GM18519 (cell line): ENCODE measurements around the gene POP4.
"Not testable (repeated sequence)": the region's sequence is repeated elsewhere in the genome, so short reads cannot be mapped to it uniquely, and the experiment has no call there.

Source experiments
- ATAC-seq: cut with Tn5 transposase; IDR thresholded peaks from one replicate; pipeline ENCODE4 v1.9.1; 2021; ENCODE audit warnings: mild to moderate bottlenecking, moderate library complexity; ENCODE audit not compliant: unreplicated experiment, low FRiP score

Gene POP4

DNA sequence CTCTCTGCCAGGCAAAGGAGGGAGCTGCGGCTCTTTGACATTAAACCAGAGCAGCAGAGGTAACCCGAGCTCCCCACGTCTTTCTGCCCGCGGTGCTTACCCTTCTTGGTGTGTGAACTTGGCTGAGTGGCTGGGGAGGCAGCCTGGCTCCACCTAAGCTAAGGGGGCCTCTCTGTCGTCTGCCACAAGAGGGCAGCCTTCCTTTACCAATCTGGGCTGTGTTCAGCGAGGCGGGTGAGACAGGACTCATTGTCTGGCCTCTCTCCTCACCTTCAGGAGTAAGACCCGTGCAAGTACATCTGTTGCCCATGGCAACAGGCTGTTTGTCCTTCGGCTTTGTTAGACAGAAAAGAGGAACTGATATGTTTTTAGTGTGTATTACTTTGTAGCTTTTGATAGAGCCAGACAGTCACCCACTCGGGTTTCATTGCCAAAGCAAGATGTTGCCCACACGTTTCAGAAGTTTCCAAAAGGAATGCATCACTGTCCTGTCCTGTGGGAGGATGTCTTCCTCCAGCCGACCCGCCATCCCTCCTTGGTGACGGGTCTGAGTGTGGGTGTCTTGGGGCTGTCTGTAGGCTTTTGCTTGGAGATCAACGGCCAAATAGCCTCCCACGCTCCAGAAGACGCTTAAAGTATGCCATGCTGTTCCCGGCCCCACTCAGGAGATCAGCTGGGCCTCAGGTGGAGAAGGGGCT is 4.6 kb downstream of the POP4 start:
- ATAC-seq: peak; percentile 81

DNA sequence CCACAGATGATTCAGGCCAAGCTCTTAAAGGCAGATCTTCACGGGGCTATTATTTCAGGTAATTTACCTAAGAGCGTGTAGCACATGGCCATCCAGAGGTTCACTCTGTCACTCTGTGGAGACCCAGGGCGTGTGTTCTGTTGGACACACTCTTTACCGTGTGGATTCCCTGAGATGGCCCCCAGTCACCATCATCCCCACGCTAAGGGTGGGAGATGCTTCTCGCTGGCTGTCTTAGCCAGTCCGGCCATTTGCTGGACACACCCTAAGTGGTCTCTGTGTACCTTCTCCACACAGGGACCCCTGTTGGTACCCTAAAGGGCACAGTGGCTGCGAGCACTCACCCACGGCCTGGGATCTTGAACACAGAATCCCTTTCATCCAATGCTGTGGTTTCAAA is 6.0 kb downstream of the POP4 start:
- no peak for ATAC-seq

DNA sequence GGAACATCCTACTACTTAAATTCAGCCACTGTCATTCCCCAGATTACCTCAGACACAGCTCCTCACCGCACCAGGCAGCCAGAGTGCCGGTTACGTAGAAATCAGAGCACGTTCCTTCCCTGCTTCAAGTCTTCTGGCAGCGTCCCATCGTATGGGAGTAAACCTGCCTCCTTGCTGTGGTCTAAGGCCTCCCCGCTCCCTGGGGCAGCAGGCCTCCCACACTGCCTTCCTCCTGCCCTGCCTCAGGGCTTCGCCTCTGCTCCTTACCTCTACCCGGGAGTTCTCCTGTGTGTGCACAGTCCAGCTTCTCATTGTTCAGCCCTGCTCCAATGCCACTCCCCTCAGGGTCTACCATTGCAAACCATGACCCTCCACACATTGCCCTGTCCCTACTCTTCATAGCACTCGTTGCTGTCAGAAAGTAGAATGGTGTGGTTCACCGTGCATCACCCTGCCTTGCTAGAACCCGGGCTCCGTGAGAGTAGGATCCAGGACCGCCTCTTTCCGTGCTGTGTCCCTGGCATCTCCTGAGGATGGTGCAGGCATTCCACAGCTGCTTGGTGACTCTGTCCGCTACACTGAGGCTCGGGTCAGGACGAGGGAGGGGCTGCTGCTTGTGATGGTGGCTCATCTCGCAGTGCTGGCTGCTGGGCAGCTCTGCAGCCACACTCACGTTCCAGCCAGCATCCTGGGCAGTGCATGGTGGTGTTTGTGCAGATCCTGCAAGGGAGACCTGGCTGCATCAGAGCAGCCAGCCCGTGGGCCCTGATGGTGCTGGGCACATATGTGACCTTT is 6.9 kb downstream of the POP4 start:
- ATAC-seq: no peak

DNA sequence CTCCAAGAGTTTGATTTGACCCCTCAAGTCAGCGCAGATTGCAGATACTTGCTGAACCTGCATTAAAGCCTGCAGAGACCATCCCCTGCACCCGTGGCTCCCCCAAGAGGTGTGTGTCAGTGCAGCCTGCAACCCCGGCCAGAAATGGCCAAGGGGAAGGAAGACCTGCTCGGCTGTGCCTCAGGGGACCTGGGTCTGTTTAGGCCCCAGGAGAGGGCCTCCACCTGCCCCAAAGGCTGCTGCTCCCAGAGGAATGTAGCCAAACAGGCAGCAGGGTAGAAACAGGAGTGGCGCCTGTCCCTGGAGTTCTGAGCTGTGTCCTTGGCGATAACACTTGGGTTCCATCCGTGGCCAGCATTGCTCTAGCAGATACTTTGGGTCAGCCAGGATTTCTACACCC is 8.0 kb downstream of the POP4 start:
- no peak for ATAC-seq

DNA sequence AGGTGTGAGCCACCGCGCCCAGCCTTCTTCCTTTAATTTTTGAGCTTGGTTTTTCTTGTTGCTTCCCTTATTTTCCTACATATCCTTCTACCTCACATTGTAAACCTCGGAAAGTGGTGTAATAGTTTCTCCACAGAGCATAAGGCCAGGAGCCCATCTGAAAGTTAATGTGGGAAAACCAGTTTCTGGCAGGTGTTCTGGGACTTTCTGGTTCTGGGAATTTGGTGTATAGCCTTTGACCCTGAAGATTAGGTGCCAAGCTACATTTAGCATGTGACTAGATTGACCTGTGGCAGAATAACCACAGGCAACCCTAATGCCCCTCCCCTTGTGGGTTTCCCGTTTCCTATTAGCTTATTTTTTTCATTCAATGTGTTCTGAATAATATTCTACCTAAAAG is 8.7 kb downstream of the POP4 start:
- ATAC-seq: no peak

DNA sequence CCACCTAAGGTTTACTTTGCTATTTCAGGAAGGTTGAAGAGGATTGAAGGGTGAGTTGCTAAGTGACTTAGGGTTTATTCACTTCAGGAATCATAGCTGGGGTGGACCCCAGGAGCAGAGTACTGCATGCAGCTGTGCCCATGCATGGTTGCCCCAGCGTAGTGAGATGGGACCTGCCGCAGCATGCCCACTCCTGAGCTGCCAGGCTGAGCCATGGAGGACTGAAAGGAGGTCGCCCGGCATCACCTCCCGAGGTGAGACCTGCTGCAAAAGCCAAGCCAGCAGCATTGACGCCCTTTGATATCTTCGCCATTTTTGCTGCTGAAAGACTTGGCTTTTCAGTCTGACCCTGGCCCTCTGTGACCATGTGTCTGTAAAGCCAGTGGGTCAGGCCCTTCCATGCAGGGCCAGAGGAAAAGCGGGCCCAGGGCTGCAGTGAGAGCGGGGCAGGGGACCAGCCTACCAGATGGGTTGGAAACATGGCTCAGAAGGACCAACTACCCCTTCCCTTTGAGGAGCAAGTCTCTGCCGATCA is 9.9 kb downstream of the POP4 start:
- ATAC-seq: no peak

DNA sequence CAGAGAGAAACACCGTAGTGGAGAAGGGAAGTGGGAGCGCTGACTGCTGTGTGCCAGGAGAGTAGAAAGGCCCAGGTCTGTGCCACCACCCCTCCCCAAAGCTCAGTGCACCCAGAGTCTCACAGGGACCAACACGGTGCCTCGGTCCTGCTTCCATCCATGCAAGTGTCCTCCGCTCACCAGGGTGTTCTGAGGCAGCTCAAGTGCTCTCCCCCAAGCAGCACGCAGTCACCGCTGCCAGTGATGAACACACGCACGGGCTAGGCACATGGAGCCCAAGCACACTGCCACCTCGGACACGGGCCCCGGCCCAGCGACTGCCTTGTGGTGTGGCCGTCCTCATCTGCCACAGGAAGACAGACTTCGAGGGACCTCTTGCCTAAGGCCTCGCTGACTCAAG is 10.5 kb downstream of the POP4 start:
- ATAC-seq: no peak

DNA sequence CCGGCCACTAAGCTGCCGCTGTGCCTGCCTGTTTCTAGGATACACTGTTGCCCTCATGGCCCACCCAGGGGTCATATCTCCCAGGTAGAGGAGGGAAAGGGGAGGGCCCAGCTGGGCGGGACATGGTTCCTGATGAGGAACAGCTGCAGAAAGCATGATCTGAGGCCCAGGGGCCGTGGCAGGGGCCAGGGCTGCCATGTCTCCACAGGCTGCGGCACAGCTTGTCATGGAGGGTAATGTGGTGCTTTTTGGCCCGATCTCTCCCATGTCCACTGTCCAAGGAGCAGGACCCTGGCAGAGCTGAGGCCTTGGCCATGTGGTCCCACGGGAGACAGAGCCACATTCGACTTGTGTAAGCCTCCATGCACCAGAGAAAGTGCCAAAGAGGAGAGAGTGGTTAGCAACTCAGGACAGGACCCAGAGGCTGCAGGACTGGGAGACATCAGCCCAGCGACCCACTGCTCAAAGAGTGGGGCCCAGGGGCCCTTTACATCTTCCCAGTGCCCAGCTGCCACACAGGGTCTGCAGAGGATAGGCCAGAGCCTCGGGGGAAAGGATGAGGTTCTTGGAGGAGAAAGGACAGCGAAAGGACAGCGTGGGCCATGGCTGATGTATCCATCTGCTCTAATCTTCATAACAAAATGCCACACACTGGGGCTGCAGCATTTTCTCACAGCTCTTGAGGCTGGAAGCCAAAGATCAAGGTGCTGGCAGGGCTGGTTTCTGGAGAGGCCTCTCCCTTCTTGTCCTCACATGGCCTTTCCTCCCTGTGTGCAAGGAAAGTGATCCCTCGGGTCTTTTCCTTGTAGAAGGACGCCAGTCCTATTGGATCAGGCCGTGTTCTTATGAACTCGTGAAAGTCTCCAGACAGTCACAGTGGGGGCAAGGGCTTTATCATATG is 11.5 kb downstream of the POP4 start:
- no peak for ATAC-seq

DNA sequence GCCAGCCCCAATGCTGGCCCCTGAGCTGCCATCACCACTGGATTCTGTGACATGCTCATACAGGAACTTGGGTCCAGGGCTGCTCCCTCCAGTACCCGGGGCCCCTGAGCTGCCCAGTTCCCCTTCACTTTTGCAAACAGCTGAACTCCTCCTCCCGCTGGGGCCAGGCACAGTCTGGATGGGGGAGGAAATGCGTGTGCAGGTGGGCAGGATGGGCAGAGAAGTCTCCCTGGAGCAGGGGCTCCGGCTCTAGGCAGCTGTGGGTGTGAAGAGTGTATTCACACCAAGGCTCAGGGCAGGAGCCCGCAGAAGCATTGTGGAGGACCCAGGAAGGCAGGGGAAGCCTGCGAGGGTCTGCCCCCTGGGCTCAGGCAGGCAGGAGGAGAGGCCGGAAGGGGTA is 12.4 kb downstream of the POP4 start:
- no peak for ATAC-seq

DNA sequence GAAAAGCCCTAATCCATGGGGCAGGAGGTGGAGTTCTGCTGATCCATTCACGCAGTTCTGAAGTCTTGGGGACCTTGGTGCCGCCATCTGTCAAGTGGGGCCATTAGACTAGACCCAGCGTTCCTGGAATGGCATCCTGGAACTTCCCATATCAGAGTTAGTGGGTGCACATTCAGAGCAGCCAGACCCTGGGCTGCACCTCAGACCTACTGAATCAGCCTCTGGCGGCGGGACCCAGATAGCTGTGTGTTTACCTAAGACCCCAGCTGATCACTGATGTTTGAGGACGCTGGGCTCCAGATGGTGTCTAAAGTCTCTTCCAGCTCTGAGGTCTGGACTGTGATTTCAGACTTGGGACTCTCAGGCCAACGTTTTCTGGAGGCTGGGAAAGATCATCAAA is 12.8 kb downstream of the POP4 start:
- ATAC-seq: no peak

DNA sequence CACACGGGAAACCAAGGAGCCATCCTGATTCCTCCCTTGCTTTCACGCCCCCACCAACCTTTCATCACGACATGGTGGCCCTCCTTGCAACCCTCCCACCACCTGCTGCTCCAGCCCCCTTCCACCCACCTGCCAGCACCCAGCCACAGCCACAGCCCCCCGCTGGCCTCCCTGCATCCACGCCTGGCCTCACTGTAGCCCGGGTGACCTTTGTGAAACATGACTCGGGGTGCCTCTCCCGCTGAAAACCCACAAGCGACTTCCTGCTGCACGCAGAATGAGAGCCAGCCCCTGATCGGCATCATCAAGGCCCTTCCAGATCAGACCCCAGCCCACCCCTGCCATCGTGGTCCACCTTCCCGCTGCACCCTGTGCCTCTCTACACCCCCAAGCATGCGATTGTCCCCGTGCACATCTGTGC is 14.9 kb downstream of the POP4 start:
- ATAC-seq: no peak

DNA sequence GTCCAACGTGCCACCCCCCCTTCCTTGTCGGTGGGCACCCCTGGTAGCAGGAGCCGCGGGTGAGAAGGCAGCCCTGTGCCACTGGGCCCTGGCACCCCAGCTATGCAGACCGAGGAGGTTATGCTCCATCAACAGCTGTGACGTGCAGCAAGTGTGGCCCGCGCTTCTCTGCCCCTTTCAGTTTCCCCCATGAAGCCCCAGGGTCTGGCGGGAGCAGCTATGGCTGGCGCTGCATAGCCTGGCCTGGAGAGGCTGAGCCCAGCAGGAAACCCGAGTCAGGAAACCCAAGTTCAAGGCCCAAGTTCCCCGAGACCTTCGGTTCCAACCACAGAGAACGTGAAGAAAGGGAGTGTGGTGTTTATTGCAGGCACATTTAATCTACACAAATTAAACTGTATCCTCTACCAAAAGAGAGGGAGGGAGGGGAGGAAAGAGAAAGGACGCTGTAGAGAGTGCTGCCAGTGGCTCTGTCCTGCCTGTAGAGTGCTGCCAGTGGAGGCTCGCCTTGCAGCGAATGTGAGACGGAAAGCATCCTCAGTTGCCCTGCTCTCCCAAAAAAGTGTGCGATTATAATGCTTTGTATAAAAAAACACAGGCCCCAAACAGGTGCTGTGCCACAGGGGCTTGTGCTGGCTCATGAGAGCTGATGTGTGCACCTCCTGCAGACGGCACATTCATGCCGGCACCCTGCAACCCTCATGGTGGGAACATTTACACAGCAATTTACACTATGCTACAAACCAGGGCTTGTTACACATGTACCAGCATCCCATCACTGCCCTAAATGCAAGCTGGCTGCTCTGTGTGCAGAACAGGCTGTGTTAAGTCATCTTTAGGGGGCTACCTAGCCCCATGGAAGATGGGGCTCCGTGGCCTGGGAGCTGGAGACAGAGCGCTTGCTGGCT is 16.3 kb downstream of the POP4 start:
- no peak for ATAC-seq

DNA sequence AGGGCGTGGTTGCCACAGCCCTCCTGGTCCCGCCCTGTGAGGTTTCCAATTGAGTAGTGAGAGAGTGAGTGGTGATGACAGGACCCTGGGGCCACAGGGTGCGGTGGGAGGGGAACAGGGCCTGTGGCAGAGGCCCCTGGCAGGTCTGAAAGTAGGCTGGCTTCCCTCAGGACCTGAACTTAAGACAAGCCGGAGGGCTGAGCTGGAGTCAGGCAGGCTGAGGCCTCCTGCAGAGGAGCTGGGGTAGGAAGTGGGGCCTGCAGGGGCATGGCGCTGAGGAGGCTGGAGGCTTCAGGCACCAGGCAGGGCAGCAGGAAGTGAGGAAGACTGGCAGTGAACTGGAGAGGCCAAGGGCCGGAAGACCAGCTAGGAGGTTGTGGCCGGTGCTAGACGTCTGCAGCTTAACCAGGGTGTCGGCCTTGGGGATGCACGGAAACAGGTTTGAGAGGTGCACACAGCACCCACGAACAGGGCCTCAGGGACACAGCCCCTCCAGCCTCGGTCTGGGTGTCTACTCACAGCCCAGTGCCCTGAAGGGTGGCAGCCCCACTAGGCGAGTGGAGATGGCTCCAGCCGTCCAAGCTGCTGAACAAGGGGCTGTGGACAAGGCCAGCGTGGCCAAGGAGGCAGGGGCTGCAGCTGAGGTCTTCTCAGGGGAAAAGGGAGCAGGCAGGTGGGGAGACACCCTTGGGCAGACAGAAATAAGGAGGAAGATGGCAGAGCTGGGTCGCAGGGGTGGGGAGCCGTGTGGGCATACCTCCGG is 17.8 kb downstream of the POP4 start:
- ATAC-seq: no peak

DNA sequence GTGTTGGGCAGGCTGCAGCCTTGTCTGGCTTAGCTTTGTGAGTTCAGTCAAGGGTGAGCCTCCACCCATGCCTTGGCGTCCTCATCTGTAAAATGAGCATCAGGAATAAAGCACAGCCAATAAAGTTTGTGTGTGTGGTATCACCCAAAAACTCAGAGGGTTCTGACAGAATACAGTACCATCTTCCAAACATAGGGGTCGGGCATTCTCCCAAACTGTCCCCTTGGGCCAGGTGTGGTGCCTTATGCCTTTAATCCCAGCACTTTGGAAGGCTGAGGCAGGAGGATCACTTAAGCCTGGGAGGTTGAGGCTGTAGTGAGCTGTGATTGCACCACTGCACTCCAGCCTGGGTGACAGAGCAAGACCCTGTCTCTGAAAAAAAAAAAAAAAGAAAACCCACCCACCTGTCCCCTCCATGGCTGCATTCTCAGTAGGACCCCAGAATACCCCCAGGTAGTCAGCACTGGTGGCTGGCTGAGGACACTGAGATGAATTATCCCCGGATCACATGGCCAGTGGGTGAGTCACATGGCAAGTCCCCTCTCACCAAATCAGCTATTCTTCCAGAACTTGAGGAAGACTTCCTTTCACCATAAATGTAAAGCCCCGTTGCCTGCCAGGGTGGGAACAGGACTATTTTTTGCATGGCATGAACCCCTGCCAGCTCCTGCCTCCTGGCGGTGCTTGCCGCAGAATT is 18.6 kb downstream of the POP4 start:
- no peak for ATAC-seq

DNA sequence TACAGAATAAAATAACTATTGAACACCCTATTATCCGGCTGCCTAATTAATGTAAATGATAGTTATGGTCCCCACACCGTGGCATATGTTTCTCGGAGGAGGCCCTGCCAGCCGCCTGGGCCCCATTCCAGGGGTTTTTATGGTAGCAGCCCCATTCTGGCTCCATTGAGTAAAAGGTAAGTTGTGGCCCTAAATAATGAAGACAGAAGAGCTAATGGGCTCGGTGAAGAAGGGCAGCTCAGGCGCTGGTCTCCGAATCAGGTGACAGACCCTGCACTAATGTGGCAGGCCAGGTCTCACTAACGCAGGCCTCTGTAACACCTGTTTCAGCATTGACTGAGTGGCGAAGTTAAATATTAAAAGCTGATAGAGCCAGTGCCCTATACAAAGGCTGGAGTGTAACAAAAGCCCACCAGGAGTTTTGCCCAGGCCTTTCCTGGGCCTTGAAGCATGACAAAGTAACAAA is 19.1 kb downstream of the POP4 start:
- no peak for ATAC-seq

DNA sequence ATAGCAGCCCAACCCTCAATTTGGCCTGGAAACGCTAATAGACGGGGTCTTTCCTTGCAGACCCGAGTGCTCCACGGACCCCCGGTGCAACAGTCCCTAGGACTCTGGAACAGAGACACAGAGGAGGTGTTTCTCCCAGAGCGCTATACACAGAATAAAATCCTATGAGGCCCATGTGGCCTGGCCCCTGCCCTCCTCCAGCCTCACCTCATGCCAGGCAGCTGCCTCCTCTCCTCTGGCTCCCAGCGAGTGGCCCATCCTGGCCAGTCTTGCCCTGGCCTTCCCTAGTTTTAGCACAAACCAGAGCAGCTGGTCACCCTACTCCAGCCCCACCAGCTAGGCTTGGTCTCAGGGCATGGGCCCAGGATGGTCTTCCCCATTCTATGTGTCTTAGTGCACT is 20.3 kb downstream of the POP4 start:
- ATAC-seq: no peak

DNA sequence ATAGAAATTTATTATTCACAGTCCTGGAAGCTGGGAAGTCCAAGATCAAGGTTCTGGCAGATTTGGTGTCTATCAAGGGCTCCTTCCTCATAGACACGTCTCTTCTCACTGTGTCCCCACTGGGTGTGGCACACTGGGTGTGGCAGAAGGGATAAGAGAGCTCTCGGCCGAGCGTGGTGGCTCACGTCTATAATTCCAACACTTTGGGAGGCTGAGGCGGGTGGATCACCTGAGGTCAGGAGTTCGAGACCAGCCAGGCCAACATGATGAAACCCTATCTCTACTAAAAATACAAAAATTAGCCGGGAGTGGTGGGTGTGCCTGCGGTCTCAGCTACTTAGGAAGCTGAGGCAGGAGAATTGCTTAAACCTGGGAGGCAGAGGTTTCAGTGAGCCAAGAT is 20.7 kb downstream of the POP4 start:
- not testable (repeated sequence) for ATAC-seq

DNA sequence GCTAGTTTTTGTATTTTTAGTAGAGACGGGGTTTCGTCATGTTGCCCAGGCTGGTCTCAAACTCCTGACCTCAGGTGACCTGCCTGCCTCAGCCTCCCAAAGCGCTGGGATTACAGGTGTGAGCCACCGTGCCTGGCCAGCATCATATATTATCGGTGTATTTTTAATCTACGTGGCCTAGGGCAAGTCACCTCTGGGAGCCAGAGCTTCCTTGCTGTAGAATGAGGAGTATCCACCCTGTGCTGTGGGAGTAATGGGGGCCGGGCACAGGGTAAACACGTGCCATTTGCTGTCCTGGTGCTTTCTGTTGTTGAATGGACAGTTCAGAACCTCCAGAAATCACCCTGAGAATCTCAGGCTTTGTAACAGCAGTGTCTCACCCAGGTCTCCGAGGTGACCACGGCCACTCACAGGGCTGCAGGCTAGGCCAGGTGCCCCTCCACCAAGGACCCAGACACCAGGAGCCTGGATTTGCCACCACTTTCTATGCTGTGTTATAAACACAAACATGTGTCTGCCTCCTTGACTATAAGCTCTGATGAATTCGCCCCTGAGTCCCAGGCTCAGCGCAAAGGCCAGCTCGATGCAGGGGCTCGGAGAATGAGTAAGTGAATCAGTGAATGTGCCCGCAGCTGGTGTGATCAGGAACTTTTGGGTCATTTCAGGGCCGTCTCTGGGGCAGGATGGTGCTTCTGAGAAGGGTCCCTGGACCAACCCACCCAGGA is 22.7 kb downstream of the POP4 start:
- no peak for ATAC-seq
